Neural progenitor cell (in vitro differentiated cells): ENCODE data around the gene FADS2. TPM values are rescaled to one million over a fixed set of nuclear protein-coding genes. Genes with fewer than 3 reads are reported as not detected.

Experiments
- DNase-seq: peaks from one replicate; pipeline ENCODE4 v3.0.0-alpha.2; 2016; ENCODE audit warnings: low spot score
- H2AFZ ChIP-seq: fragments of 200-600 bp; sonication (generic); replicated peaks from 2 replicates; pipeline ENCODE4 v1.6.1; 2016; ENCODE audit warnings: antibody characterized with exemption
- H3F3A ChIP-seq: fragments of 200-600 bp; sonication (generic); 2 replicates; pipeline ENCODE4 v1.6.1; 2016; ENCODE audit warnings: antibody characterized with exemption, low read depth
- H3K27ac ChIP-seq: fragments of 200-600 bp; sonication (generic); 2 replicates; pipeline ENCODE4 v1.5.1; 2016; ENCODE audit warnings: mild to moderate bottlenecking
- H3K27me3 ChIP-seq: fragments of 200-600 bp; sonication (generic); 2 replicates; pipeline ENCODE4 v1.6.1; 2016; ENCODE audit warnings: mild to moderate bottlenecking, moderate library complexity
- H3K36me3 ChIP-seq: fragments of 200-600 bp; sonication (generic); 2 replicates; pipeline ENCODE4 v1.5.1; 2016
- H3K4me1 ChIP-seq: fragments of 200-600 bp; sonication (generic); 2 replicates; pipeline ENCODE4 v1.6.1; 2016; ENCODE audit warnings: mixed run types
- H3K4me2 ChIP-seq: fragments of 200-600 bp; sonication (generic); 2 replicates; pipeline ENCODE4 v1.6.1; 2016
- H3K4me3 ChIP-seq: fragments of 200-600 bp; sonication (generic); 2 replicates; pipeline ENCODE4 v1.5.1; 2016
- H3K79me2 ChIP-seq: fragments of 200-600 bp; sonication (generic); 2 replicates; pipeline ENCODE4 v1.6.1; 2016; ENCODE audit warnings: low read depth
- H3K9ac ChIP-seq: fragments of 200-600 bp; sonication (generic); 2 replicates; pipeline ENCODE4 v1.6.1; 2016
- H3K9me3 ChIP-seq: fragments of 200-600 bp; sonication (generic); 2 replicates; pipeline ENCODE4 v1.5.1; 2016; ENCODE audit warnings: low read depth
- H4K20me1 ChIP-seq: fragments of 200-600 bp; sonication (generic); 2 replicates; pipeline ENCODE4 v1.6.1; 2016; ENCODE audit warnings: low read depth
- H3K27ac Mint-ChIP-seq: 3 replicates; pipeline ENCODE4 v1.8.0; 2021; ENCODE audit warnings: mixed read lengths
- H3K27me3 Mint-ChIP-seq: 2 replicates; pipeline ENCODE4 v1.8.0; 2022; ENCODE audit warnings: low read depth, mild to moderate bottlenecking, inconsistent platforms, moderate library complexity, mixed read lengths; ENCODE audit not compliant: insufficient read depth
- H3K36me3 Mint-ChIP-seq: 3 replicates; pipeline ENCODE4 v1.8.0; 2021; ENCODE audit warnings: mixed read lengths
- H3K4me1 Mint-ChIP-seq: 3 replicates; pipeline ENCODE4 v1.8.0; 2021; ENCODE audit warnings: mixed read lengths
- H3K4me3 Mint-ChIP-seq: 3 replicates; pipeline ENCODE4 v1.8.0; 2021; ENCODE audit warnings: mild to moderate bottlenecking, moderate library complexity, mixed read lengths
- H3K9me3 Mint-ChIP-seq: 3 replicates; pipeline ENCODE4 v1.8.0; 2020; ENCODE audit warnings: mixed read lengths
- EZH2 ChIP-seq: fragments of 200-600 bp; sonication (generic); IDR thresholded peaks from 2 replicates; pipeline ENCODE4 v1.6.1; 2017; ENCODE audit warnings: antibody characterized with exemption, mild to moderate bottlenecking, moderate library complexity
- EZH2phosphoT487 ChIP-seq: fragments of 200-600 bp; sonication (generic); IDR thresholded peaks from 2 replicates; pipeline ENCODE4 v1.6.1; 2017; ENCODE audit warnings: antibody characterized with exemption
- total RNA-seq: library from RNA; depleted of rRNA; stranded (reverse); fragments of >200 nt; gene quantifications from 2 replicates; pipeline ENCODE4 v1.2.3, GENCODE V29; 2015; ENCODE audit warnings: low replicate concordance
- TF ChIP-seq, protein P1 (sequence below): fragments of 200-600 bp; sonication (generic); IDR thresholded peaks from 2 replicates; pipeline ENCODE4 v1.5.1; 2017; ENCODE audit warnings: antibody characterized with exemption, mild to moderate bottlenecking

Gene FADS2
- total RNA-seq, 1 donor from 2014 or later, result 233 TPM

DNA sequence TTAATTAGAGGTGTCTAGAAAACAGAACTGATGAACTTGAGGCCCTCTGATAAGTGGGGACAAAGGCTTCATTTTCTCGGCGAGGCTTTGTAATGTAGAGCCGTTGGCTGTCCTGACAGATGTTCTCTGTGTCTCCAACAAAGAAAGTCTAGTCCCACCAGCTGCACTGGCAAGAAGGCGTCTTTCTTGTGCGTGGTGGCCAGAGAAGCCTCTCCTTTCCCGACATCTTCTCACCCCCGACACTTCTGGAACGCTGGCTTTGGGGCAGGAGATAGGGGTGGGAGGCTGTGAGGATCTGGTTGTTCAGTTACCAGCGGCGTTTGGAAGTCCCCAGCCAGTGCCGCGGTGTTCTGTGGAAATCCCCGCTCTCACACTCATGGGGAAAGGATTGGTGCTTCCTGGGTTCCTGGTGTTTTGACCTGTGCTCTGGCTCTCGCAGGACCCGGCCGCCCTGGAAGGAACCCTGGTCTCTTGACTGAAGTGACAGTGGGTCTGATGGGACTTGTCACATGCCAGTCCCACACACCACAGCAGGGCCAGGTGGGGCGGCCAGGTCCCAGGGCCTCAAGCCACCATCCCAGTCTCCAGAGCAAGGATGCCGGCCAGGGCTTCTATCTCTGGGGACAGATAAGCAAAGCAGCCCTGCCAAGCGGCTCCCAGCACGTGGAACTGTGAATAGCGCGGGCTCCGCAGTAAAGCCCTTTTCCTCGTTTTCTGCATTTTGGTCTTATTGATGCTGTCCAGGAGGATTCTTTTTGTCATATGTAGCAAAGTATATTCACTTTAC is 23.2 kb downstream of the FADS2 start:
- TF ChIP-seq EZH2, result no peak
- TF ChIP-seq, protein P1, sequence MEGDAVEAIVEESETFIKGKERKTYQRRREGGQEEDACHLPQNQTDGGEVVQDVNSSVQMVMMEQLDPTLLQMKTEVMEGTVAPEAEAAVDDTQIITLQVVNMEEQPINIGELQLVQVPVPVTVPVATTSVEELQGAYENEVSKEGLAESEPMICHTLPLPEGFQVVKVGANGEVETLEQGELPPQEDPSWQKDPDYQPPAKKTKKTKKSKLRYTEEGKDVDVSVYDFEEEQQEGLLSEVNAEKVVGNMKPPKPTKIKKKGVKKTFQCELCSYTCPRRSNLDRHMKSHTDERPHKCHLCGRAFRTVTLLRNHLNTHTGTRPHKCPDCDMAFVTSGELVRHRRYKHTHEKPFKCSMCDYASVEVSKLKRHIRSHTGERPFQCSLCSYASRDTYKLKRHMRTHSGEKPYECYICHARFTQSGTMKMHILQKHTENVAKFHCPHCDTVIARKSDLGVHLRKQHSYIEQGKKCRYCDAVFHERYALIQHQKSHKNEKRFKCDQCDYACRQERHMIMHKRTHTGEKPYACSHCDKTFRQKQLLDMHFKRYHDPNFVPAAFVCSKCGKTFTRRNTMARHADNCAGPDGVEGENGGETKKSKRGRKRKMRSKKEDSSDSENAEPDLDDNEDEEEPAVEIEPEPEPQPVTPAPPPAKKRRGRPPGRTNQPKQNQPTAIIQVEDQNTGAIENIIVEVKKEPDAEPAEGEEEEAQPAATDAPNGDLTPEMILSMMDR, result no peak
- TF ChIP-seq EZH2phosphoT487, result no peak
- Histone ChIP-seq H3K36me3 (peaks cover 17% of the 10 kb centered on the region), H3F3A (peaks cover 14% of the 10 kb centered on the region), H3K27ac (no peak overlapping the region), H3K79me2 (peaks cover 37% of the 10 kb centered on the region), H2AFZ (no peak overlapping the region), H3K4me1 (no peaks in the 10 kb centered on the region), H3K27me3 (no peaks in the 10 kb centered on the region), H3K4me3 (no peak overlapping the region), H3K9ac (no peak overlapping the region), H3K9me3 (no peaks in the 10 kb centered on the region), H4K20me1 (peaks cover 44% of the 10 kb centered on the region), H3K4me2 (no peak overlapping the region)
- H3K4me1 Mint-ChIP-seq, result no peaks in the 10 kb centered on the region
- no peak overlapping the region for H3K27ac Mint-ChIP-seq
- H3K27me3 Mint-ChIP-seq, result peaks cover 2% of the 10 kb centered on the region
- no peak overlapping the region for H3K4me3 Mint-ChIP-seq
- no peaks in the 10 kb centered on the region for H3K9me3 Mint-ChIP-seq
- DNase-seq, result no peak
- peaks cover 40% of the 10 kb centered on the region for H3K36me3 Mint-ChIP-seq

DNA sequence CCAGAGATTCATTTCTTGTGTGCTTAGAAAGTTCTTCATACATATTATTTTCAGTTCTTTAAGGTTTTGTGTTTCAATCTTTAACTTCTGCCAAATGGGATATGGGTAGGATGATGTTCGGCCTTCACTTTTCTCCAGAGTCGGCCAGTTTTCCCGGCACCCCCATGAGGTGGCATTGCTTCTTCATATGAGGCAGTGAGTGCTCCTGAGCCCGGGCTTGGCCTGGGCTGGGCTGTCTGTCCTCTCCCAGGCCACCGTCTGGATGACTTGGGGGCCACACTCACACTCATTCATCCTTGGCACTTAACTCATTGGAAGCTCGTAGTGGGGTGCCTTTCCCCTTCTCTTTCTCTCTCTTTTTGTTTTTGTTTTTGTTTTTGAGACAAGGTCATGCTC is 23.8 kb downstream of the FADS2 start:
- Mint-ChIP-seq H3K9me3 (no peaks in the 10 kb centered on the region), H3K27me3 (no peaks in the 10 kb centered on the region), H3K36me3 (peaks cover 38% of the 10 kb centered on the region), H3K4me3 (no peak overlapping the region), H3K27ac (peak overlapping the region; percentile 34), H3K4me1 (no peaks in the 10 kb centered on the region)
- Histone ChIP-seq H3K9ac (no peak overlapping the region), H3F3A (peaks cover 14% of the 10 kb centered on the region), H3K27me3 (no peaks in the 10 kb centered on the region), H3K9me3 (no peaks in the 10 kb centered on the region), H3K4me2 (no peak overlapping the region), H2AFZ (no peak overlapping the region), H3K4me3 (no peak overlapping the region), H3K27ac (no peak overlapping the region), H3K36me3 (peaks cover 17% of the 10 kb centered on the region), H3K4me1 (no peaks in the 10 kb centered on the region), H4K20me1 (peaks cover 44% of the 10 kb centered on the region), H3K79me2 (peaks cover 38% of the 10 kb centered on the region)
- no peak for DNase-seq
- TF ChIP-seq EZH2phosphoT487, result no peak
- no peak for TF ChIP-seq EZH2
- TF ChIP-seq, protein P1, result no peak

DNA sequence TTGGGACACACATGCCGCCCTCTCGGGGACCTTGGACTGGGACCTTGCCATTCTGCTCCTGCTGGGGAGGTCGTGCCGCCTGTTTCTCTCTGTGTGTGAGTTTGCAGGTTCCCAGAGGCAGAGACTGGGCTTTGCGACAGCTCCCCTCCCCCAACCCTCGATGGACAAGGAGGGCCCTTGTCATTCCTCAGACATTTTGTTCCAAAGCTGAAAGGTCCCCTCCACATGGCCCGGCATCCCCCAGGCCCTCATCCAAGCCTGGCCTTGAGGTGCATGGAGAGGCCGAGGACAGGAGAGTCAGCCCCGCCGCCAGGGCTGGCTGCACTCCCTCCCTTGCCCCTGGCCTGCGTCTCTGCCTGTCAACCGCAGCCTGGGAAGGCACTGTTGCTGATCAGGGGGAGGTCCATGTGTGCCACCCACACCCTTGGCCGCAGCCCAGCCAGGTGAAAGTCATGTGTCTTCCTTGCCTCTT is 25.6 kb downstream of the FADS2 start:
- Histone ChIP-seq H3K9me3 (no peaks in the 10 kb centered on the region), H4K20me1 (peaks cover 41% of the 10 kb centered on the region), H3K4me1 (no peaks in the 10 kb centered on the region), H3K4me3 (no peak overlapping the region), H3K27ac (no peak overlapping the region), H3K27me3 (no peaks in the 10 kb centered on the region), H3K9ac (no peak overlapping the region), H3K4me2 (no peak overlapping the region), H3K36me3 (peaks cover 17% of the 10 kb centered on the region), H3F3A (peaks cover 11% of the 10 kb centered on the region), H2AFZ (no peak overlapping the region), H3K79me2 (peaks cover 27% of the 10 kb centered on the region)
- no peaks in the 10 kb centered on the region for H3K4me1 Mint-ChIP-seq
- H3K27me3 Mint-ChIP-seq, result no peaks in the 10 kb centered on the region
- no peak for DNase-seq
- no peaks in the 10 kb centered on the region for H3K9me3 Mint-ChIP-seq
- peaks cover 23% of the 10 kb centered on the region for H3K36me3 Mint-ChIP-seq
- H3K4me3 Mint-ChIP-seq, result no peak overlapping the region
- TF ChIP-seq, protein P1, result no peak
- no peak for TF ChIP-seq EZH2
- TF ChIP-seq EZH2phosphoT487, result no peak
- no peak overlapping the region for H3K27ac Mint-ChIP-seq
